Smooth muscle cell of the brain vasculature (primary cell): ENCODE measurements around the gene RNF208.

Experiments used
- DNase-seq: peaks from one replicate; pipeline ENCODE4 v3.0.0-alpha.2; 2012; ENCODE audit warnings: low read depth, low spot score

RNF208 gene

DNA sequence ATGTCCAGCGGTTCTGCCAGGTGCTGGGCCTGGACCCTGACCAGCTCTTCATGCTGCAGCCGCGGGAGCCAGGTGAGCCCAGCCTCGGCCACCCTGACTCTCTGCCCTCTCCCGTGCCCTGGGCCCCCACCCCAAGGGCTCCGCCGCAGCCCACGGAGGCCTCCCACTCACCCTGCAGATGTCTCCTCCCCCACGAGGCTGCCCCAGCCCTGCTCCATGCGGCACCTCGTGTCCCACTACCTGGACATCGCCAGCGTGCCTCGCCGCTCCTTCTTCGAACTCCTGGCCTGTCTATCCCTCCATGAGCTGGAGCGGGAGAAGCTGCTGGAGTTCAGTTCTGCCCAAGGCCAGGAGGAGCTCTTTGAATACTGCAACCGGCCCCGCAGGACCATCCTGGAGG is 7.4 kb downstream of the RNF208 start:
- no peak for DNase-seq

DNA sequence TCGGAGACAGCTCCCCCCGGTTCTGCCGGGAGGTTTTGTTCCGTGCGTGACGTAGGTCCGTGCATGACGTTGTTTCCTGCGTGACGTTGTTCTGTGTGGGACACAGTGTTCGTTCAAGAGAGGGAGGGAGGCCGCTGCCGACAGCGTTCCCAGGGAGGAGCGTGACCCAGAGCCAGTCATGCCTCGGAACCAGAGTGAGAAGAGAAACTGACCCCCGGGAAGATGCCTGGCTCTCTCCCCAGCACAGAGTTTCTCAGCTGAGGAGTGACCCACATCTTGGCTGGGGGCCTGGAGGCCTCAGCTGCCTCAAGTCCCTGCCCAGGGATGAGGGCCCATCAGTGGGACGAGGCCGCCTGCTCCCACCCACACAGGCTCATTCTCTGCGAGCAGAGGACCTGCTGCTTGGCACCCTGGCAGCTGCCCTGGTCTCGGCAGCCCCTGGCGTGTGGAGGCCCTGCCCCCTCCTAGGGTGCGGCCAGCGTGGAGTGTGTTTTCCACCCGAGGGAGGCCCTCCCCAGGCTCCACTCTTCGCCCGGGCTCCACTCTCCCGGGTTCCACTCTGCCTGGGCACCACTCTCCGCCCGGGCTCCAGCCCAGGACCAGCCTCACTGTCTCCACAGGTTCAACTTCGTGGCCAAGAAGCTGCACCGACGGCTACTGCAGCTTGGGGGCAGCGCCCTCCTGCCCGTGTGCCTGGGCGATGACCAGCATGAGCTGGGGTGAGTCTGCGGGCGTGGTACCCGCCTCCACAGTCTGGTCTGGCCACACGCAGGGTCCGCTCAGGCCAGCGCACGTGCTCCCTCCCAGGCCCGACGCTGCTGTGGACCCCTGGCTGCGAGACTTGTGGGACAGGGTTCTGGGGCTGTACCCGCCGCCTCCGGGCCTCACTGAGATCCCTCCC is 8.6 kb downstream of the RNF208 start:
- DNase-seq = no peak

DNA sequence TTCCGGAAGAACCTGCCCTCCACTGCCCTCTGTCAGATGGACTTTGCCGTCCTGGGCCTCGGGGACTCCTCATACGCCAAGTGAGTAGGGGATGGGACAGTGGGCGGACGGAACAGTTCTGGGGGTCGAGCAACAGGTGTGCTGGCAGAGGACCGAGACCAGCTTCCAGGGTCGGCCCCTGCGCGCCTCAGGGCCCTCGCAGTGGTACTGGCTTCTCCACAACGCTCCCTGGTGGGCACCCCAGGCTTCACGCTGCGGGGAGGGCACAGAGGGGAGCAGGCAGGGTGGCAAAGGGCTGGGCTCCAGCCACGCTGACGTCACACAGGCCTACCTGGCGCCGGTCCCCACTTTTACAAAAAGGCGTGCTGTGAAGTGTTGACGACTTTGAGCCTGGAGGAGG is 9.5 kb downstream of the RNF208 start:
- no peak for DNase-seq

DNA sequence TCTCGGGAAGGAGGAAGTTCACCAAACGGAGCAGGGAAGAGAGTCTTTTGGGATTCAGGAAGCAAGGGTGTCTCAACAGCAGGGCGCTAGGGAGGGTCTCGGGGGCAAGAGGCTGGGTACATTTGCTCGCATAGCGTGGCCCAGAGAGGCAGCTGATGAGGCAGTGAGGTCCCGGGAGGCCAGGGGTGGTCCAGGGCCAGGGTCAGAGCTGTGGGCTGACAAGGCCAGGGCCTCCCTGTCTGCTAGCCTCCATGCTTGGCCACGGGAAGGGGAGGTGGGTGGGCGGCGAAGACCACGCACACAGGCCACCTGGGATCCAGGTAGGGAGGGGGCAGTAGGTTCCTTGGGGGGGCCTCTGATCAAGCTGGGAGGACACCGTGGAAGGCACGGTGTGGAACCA is 10.5 kb downstream of the RNF208 start:
- no peak for DNase-seq

GRCh38 chr9:137206602-137207001 is 15.4 kb downstream of the RNF208 start:
- DNase-seq = no peak

DNA sequence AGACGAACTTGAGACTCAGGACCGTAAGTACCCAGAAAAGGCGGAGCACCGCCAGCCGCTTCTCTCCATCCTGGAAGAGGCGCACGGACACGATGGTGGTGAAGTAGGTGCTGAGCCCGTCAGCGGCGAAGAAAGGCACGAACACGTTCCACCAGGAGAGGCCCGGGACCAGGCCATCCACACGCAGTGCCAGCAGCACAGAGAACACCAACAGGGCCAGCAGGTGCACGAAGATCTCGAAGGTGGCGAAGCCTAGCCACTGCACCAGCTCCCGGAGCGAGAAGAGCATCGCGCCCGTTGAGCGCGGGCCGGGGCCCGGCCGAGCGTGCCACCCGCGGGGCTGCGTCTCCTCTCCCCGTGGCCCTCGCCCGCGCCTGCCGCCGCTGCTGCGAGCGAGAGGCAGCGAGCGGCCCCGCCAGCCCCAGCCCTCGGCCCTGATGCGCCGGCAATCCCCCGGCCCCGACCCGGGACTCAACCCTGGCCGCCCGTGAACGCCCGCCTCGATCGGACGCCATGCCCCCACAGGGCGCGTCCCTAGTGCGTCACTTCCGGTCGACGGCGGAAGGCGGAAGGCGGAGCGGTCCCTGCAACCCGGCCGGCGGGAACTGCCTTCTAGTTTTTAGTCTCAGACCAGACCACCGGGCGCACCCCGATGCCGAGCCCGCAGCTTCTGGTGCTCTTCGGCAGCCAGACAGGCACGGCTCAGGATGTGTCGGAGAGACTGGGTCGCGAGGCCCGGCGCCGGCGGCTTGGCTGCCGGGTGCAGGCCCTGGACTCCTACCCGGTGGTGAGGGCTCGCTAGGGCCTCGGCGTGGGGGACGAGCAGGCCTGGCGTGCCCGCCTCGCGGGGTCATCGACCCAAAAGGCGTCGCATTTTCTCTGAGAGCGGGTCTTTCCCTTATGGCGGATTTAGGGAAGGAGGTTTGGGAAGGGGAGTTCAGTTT is 16.6 kb downstream of the RNF208 start, which contains the start of the genes NDOR1 and TMEM203:
Gene NDOR1, plus strand, starts transcription at position 575 of the 944 bp plus-strand sequence. Its CDS starts 78 bp downstream, at position 653.
Gene TMEM203, minus strand, starts transcription at position 523 of the 944 bp plus-strand sequence. Its CDS starts 234 bp downstream, at position 289.
- DNase-seq = peak; percentile 58

DNA sequence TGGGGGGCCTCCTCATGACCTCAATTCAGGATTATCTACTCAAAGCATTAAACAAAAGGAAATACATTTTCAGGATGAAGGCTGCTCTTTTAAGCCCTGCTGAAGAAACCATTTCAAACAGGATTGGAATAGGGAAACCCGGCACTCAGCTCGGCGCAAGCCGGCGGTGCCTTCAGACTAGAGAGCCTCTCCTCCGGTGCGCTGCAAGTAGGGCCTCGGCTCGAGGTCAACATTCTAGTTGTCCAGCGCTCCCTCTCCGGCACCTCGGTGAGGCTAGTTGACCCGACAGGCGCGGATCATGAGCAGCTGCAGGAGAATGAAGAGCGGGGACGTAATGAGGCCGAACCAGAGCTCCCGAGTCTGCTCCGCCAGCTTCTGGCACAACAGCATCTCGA is 17.3 kb downstream of the RNF208 start:
- no peak for DNase-seq

GRCh38 chr9:137202966-137203365 is 19.1 kb downstream of the RNF208 start:
- DNase-seq = no peak

DNA sequence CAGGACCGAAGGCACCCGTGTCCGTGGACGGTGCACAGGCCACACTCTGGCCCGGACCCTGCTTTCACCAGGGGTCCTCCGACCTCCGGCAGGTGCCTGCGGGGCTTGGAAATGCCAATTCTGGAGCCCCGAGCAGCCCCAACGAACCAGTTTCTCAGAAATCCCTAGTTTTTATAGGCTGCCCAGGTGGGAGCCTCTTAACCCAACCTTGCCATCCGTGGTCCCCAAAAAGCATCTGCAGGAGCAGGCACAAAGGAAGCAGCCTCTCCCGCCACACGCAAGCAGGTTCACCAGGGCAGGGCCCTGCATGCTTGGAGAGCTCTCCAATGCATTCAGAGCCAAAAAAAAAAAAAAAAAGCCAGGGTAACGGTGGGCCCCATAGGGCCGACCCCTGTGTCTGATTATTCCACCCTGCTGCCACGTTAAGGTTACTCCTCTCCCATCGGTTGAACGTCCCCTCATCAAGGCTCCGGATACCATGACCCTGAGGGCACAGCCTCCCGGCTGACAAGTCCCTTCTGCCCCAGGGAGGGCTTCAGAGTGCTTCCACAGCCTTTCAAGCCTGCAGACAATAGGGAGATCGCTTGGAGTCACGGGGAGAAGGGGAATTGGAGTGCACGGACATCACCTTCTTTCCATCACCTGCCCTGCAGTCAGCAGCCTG is 20.7 kb downstream of the RNF208 start:
- DNase-seq = no peak

DNA sequence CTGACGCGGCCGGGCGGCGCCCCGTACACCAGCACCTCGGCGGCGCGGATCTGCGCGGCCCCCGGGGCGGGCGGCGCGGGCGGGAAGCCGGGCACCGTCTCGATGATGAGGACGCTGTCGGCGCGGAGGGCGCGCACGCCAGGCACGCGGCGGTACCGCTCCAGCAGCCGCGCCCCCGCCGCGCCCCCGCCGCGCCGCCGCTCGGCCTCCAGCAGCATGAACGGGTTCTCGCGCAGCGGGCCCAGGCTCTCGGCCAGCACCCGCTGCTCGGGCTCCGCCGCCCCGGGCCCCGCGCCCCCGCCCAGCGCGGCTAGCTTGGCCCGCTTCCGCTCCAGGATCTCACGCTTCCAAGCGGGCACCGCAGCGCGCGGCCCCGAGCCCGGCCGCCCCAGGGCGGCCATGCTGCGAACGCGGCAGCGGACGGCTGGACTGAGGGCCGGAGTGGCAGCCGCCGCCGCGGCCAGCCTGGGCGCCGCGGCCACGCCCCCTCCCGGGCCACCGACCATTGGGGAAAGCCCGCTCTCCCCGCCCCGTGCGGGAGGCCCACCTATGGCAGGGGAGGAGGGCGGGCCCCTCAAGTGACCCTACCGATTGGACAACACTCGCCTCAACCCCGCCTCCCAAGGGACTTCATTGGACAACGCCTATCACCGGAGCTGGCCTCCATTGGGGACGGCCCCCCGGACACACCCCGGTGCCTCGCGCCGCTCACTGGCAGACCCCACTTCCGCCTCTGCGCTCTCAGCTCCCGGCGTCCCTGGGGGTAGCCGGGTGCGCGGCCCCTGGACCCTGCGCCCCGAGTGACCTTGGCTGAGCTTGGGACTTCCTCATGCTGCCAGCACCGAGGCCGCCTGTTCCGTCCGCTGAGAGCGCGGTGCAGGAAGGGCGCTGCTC is 21.5 kb downstream of the RNF208 start, which contains the start of gene TPRN:
Gene TPRN, minus strand, starts transcription at position 431 of the 894 bp plus-strand sequence. Its CDS starts 30 bp downstream, at position 401.
- peak; percentile 97 for DNase-seq

DNA sequence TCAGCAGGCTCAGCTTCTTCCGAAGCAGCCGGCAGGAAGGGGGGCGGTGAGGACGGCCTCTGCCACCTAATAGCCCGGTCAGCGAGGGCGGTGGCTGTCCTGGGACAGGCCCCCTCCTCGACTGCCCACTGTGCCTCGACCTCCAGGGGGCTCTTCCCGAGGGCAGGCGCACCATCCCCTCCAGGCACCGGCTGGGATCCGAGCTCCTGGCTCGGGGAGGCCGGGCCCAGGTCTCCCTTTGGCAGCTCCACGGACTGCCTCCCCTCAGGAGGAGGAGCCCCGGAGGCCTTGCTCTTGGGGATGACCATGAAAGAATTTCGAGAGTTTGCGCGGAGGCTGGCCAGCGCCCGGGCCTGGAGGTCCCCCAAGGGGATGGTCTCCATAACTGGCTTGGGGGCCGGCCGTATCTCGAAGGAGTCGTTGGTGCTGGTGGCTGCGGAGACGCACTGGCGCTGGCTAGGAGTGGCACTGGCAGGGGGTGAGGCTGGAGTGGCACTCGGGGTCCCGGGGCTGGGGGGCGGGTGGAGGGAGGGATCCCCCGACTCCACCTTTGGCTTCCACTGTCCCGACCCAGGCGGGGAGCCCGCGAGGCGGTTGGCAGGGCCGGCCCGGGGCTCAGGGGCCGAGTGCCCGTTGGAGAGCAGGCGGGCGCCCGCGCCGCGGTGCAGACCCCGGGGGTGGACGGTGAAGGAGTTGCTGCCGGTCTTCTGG is 22.5 kb downstream of the RNF208 start:
- no peak for DNase-seq

DNA sequence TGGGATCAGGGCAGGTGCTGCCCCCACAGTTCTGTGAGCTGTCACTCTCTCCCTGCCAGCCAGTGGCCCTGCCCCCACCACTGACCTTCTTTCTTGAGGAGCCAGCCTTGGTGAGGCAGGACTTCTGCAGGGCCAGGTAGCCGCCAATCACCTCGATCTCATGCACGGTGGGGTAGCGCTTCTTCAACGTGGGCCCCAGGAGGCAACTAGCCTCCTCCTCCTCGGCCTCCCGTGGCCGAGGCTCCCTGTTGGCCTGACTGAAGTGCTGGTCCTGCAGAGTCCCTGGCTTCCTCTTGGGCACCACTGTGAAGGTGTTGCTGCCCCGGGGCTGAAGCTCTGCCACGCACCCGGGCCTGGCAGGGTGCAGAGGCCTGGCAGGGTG is 23.1 kb downstream of the RNF208 start:
- no peak for DNase-seq

- DNase-seq = no peak
Observed at GRCh38 chr9:137198051-137198901, 23.8 kb downstream of the RNF208 start.

GRCh38 chr9:137195525-137196220 is 26.4 kb downstream of the RNF208 start:
- no peak for DNase-seq

DNA sequence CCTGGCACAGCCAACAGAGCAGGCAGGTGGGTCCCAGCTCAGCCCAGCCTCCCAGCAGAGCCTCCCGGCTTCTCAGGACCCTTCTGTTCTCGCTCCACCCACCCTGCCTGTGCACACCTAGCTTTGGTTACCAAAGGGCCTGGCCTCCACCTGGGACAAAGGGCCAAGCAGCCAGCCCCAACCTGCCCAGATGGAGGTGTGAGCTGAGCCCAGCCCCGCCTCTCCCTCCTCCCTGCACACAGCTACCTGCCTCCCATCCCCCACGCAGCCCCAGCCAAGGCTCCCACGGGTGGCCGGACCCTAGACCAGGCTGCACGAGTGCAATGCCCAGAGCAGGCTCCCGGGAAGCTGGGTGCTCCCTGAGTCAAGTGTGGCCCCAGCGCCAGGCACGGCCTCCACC is 27.1 kb downstream of the RNF208 start:
- no peak for DNase-seq

GRCh38 chr9:137194388-137194787 is 27.7 kb downstream of the RNF208 start:
- DNase-seq = no peak

GRCh38 chr9:137193771-137194170 is 28.3 kb downstream of the RNF208 start:
- no peak for DNase-seq

DNA sequence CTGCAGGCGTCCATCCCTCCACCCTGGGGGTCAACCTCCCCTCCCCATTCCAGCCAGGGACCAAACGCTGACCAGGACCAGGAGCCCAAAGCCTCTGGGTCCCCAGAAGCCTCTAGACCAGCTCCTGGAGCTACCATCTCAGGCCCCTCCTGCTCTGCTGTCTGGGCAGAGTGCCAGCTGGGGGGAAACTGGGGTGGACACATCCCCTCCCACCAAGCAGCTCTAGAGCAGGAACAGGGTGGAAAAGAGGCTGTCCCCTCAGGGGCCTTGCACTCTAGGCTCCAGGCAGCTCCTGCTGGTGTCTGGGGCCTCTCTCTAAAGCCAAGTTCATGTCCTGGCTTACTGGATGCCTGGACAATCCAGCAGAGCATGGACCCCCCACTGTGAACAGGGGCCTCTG is 29.2 kb downstream of the RNF208 start:
- DNase-seq = no peak
